Measurements from ENCODE around the gene OR5AU1. TPM values are rescaled to one million over a fixed set of nuclear protein-coding genes. Genes with fewer than 3 reads are reported as not detected.

The OR5AU1 gene
- total and polyA plus RNA-seq, 2 of the 4 experiments (the other 2 are of a cell fraction) = not detected

DNA sequence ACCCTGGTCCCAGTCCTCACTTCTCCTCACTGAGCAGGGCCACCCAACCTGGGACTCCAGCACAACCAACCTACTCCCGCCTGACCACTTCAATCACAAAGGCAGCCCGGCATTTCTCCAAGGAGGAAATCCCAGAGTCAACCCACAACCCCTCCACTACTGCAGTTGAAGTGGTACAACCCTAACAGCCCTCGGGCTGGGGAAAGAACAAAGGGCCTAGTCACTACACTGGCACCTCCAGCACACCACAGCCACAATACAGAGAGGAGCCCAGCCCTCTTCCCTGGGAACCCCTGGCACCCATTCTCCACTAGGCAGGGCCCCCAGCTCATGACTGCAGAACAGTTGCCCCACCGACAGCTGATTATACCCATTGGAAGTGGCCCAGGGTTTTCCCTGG, 13.7 kb upstream of the OR5AU1 start:
- in situ Hi-C loops (cut with MboI; ENCODE audit: low sequenced_read_pairs) (no loop called here), intact Hi-C loops (cut with micrococcal nuclease) (no loop called here), dilution Hi-C loops (cut with HindIII; ENCODE audit: low sequenced_read_pairs, unreplicated experiment) (no loop called here)
- no TSS peak for BruUV-seq (replicated peaks)
- Histone ChIP-seq H3K18ac (ENCODE audit: low read depth, low read length) (no peak overlapping the region), H3K36me3 (ENCODE audit: control insufficient read depth, insufficient read depth, low read length) (no peaks in the 10 kb centered on the region), H2BK120ac (ENCODE audit: low read depth, low read length) (no peak overlapping the region), H2AFZ (replicated peaks; ENCODE audit: low read length, poor library complexity) (no peak overlapping the region), H3K79me1 (ENCODE audit: low read depth in 1 of 2, low read length in 2 of 2) (no peaks in the 10 kb centered on the region), H2BK5ac (ENCODE audit: low read depth, low read length, poor library complexity, severe bottlenecking) (no peak overlapping the region), H4K8ac (ENCODE audit: low read depth in 2 of 2, low read length in 2 of 2) (no peak overlapping the region), H3K4me2 (ENCODE audit: low read depth, low read length) (no peak overlapping the region), H3K27ac (ENCODE audit: insufficient read depth, low read length) (no peak overlapping the region), H2AK9ac (replicated peaks; ENCODE audit: low read depth, low read length, poor library complexity) (no peak overlapping the region), H3K9me3 (ENCODE audit: control insufficient read depth, insufficient read depth, low read length) (no peaks in the 10 kb centered on the region), H2BK15ac (ENCODE audit: low read depth, low read length) (no peak overlapping the region), H3K56ac (ENCODE audit: extremely low read depth, insufficient read depth, low read length) (no peak overlapping the region), H3K9me1 (ENCODE audit: insufficient read depth, low read length) (no peaks in the 10 kb centered on the region), H4K20me1 (ENCODE audit: insufficient read depth, low read length) (no peaks in the 10 kb centered on the region), H3K4ac (ENCODE audit: low read depth, low read length) (no peak overlapping the region), H2AK5ac (ENCODE audit: low read depth, low read length) (no peak overlapping the region), H3K9ac (ENCODE audit: low read depth, low read length) (no peak overlapping the region), H2BK20ac (ENCODE audit: low read depth, low read length) (no peak overlapping the region), H3K14ac (replicated peaks; ENCODE audit: low read depth, low read length) (no peak overlapping the region), H4K5ac (ENCODE audit: low read depth, low read length) (no peak overlapping the region), H3K23ac (ENCODE audit: low read depth, low read length) (no peak overlapping the region), H3K4me1 (ENCODE audit: control insufficient read depth, insufficient read depth, low read length) (no peaks in the 10 kb centered on the region), H3K27me3 (ENCODE audit: control insufficient read depth, insufficient read depth, low read length) (peaks cover 5% of the 10 kb centered on the region), H3K4me3 (ENCODE audit: insufficient read depth, low read depth, low read length) (no peak overlapping the region), H4K91ac (ENCODE audit: insufficient read depth, low read depth, low read length) (no peak overlapping the region)
- ATAC-seq (ENCODE audit: low read depth) (no peak), DNase-seq (no peak)
- ChIA-PET POLR2A (ENCODE audit: unreplicated experiment) (no interaction called here), CTCF (no interaction called here)
- TF ChIP-seq RFX5 (IDR thresholded peaks at IDR 0.05; ENCODE audit: low read depth, low read length) (no peak), CHD1 (IDR thresholded peaks at IDR 0.05; ENCODE audit: low read depth, low read length) (no peak), FOS (IDR thresholded peaks at IDR 0.05; ENCODE audit: low read depth, low read length) (no peak), NFE2L2 (IDR thresholded peaks at IDR 0.05; ENCODE audit: low read depth, low read length) (no peak), SMC3 (IDR thresholded peaks at IDR 0.05; ENCODE audit: low read depth, low read length) (no peak), CEBPB (IDR thresholded peaks at IDR 0.05; ENCODE audit: low read depth, low read length) (no peak)
- TF ChIP-seq, protein P1, sequence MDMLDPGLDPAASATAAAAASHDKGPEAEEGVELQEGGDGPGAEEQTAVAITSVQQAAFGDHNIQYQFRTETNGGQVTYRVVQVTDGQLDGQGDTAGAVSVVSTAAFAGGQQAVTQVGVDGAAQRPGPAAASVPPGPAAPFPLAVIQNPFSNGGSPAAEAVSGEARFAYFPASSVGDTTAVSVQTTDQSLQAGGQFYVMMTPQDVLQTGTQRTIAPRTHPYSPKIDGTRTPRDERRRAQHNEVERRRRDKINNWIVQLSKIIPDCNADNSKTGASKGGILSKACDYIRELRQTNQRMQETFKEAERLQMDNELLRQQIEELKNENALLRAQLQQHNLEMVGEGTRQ (IDR thresholded peaks at IDR 0.05; ENCODE audit: low read depth, low read length) = no peak
- TF ChIP-seq, protein P2, sequence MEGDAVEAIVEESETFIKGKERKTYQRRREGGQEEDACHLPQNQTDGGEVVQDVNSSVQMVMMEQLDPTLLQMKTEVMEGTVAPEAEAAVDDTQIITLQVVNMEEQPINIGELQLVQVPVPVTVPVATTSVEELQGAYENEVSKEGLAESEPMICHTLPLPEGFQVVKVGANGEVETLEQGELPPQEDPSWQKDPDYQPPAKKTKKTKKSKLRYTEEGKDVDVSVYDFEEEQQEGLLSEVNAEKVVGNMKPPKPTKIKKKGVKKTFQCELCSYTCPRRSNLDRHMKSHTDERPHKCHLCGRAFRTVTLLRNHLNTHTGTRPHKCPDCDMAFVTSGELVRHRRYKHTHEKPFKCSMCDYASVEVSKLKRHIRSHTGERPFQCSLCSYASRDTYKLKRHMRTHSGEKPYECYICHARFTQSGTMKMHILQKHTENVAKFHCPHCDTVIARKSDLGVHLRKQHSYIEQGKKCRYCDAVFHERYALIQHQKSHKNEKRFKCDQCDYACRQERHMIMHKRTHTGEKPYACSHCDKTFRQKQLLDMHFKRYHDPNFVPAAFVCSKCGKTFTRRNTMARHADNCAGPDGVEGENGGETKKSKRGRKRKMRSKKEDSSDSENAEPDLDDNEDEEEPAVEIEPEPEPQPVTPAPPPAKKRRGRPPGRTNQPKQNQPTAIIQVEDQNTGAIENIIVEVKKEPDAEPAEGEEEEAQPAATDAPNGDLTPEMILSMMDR (conservative IDR thresholded peaks at IDR 0.05; ENCODE audit: low read depth, low read length) = no peak
- 67% methylated on average over 2 of the region's 4 CpGs; no CpG with 5 or more reads in 1 of the 2 experiments for WGBS, 2 experiments (ENCODE audit: extremely low coverage in 2 of 2, insufficient read length in 1 of 2)
